Activated B cell treated with CpG ODN at 0.5 μM for 24 hours (primary cell): ENCODE data around the gene TMEM11. TPM values are rescaled to one million over a fixed set of nuclear protein-coding genes. Genes with fewer than 3 reads are reported as not detected.

Source experiments
- ATAC-seq: fragments of 200-7000 bp; cut with Tn5 transposase; one replicate; pipeline ENCODE4 v1.10.0; 2021; ENCODE audit warnings: low read depth, mild to moderate bottlenecking, moderate library complexity
- CTCF ChIA-PET: fragments of 350-600 bp; sonication (Branson Sonifier 250); formaldehyde crosslinking; loops from one replicate; lab custom pipeline; 2021; ENCODE audit warnings: antibody characterized with exemption; lab: Charles Lee
- POLR2A ChIA-PET: fragments of 350-600 bp; sonication (Branson Sonifier 250); formaldehyde crosslinking; loops from one replicate; lab custom pipeline; 2021; ENCODE audit warnings: antibody characterized with exemption; lab: Charles Lee
- DNase-seq: peaks from one replicate; pipeline ENCODE4 v3.0.0; 2022
- H3K27ac Mint-ChIP-seq: one replicate; pipeline ENCODE4 v1.8.0; 2020; ENCODE audit warnings: mixed read lengths
- H3K27me3 Mint-ChIP-seq: one replicate; pipeline ENCODE4 v1.8.0; 2021; ENCODE audit warnings: mixed read lengths
- H3K36me3 Mint-ChIP-seq: one replicate; pipeline ENCODE4 v1.8.0; 2021; ENCODE audit warnings: low read depth, mixed read lengths
- H3K4me1 Mint-ChIP-seq: one replicate; pipeline ENCODE4 v1.8.0; 2021; ENCODE audit warnings: mixed read lengths
- H3K4me3 Mint-ChIP-seq: one replicate; pipeline ENCODE4 v1.8.0; 2020; ENCODE audit warnings: mild to moderate bottlenecking, mixed read lengths
- H3K9me3 Mint-ChIP-seq: one replicate; pipeline ENCODE4 v1.8.0; 2020; ENCODE audit warnings: mixed read lengths
- intact Hi-C: fragments of 100-400 bp; cut with micrococcal nuclease; formaldehyde crosslinking; loops from one replicate; pipeline ENCODE4 v1.15.1; 2024
- total RNA-seq: library from RNA; stranded (reverse); gene quantifications from 2 replicates; pipeline ENCODE4 v1.2.3, GENCODE V29; 2022
- TF ChIP-seq, protein P1 (sequence below): fragments of 200-600 bp; IDR thresholded peaks from one replicate; pipeline ENCODE4 v1.8.0; 2022; ENCODE audit warnings: antibody characterized with exemption, mild to moderate bottlenecking

Gene TMEM11
- total RNA-seq, 1 donor from 2014 or later: 22.2 TPM

- no peaks in the 10 kb centered on the region for H3K9me3 Mint-ChIP-seq
- TF ChIP-seq, protein P1, sequence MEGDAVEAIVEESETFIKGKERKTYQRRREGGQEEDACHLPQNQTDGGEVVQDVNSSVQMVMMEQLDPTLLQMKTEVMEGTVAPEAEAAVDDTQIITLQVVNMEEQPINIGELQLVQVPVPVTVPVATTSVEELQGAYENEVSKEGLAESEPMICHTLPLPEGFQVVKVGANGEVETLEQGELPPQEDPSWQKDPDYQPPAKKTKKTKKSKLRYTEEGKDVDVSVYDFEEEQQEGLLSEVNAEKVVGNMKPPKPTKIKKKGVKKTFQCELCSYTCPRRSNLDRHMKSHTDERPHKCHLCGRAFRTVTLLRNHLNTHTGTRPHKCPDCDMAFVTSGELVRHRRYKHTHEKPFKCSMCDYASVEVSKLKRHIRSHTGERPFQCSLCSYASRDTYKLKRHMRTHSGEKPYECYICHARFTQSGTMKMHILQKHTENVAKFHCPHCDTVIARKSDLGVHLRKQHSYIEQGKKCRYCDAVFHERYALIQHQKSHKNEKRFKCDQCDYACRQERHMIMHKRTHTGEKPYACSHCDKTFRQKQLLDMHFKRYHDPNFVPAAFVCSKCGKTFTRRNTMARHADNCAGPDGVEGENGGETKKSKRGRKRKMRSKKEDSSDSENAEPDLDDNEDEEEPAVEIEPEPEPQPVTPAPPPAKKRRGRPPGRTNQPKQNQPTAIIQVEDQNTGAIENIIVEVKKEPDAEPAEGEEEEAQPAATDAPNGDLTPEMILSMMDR: no peak
- H3K4me3 Mint-ChIP-seq: no peak overlapping the region
- H3K27me3 Mint-ChIP-seq: no peaks in the 10 kb centered on the region
- H3K4me1 Mint-ChIP-seq: no peaks in the 10 kb centered on the region
- DNase-seq (no peak), ATAC-seq (no peak)
- H3K36me3 Mint-ChIP-seq: peaks cover 56% of the 10 kb centered on the region
- CTCF ChIA-PET: no interaction called here
- POLR2A ChIA-PET: no interaction called here
- intact Hi-C loops: no loop called here
- no peak overlapping the region for H3K27ac Mint-ChIP-seq
Measured at GRCh38 chr17:21184570-21184969, 29.4 kb downstream of the TMEM11 start.

DNA sequence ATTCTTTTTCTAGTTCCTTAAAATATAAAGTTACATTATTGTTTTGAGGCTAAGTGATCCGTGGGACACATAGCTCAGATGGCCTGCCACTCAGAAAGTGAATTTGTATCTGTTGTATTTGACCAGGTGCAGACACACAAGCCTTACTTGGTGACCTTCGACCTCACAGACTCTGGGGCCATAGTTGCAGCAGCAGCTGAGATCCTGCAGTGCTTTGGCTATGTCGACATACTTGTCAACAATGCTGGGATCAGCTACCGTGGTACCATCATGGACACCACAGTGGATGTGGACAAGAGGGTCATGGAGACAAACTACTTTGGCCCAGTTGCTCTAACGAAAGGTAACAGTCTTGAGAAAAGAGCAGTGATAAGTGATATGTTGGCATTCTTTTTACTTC is 30.5 kb downstream of the TMEM11 start:
- Mint-ChIP-seq H3K4me3 (no peak overlapping the region), H3K4me1 (no peaks in the 10 kb centered on the region), H3K36me3 (peaks cover 50% of the 10 kb centered on the region), H3K27ac (no peak overlapping the region), H3K9me3 (no peaks in the 10 kb centered on the region), H3K27me3 (no peaks in the 10 kb centered on the region)
- intact Hi-C loops: no loop called here
- DNase-seq (no peak), ATAC-seq (no peak)
- ChIA-PET CTCF (no interaction called here), POLR2A (no interaction called here)
- TF ChIP-seq, protein P1: no peak

- intact Hi-C loops: no loop called here
- POLR2A ChIA-PET: no interaction called here
Measured at GRCh38 chr17:21177854-21178600, 35.9 kb downstream of the TMEM11 start.

DNA sequence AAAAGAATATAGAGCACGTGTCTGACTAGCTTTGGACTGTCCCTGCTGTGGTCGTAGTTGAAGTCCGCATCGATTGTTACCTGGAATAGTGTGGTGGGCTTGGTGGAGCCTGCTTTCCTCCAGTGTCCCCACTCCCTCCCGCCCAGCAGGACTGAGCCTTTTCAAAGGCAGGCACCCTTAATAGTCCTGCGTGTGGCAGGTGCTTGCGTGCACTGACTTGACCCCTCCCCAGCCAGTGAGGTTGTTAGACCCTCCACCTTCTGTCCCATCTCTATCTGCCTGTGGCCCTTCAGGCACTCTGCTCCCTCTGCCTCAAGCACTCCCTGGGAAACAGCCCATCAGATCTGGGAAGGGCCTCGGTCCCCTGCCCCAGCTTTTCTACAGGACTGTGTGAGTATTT is 36.6 kb downstream of the TMEM11 start:
- Mint-ChIP-seq H3K27me3 (no peaks in the 10 kb centered on the region), H3K9me3 (no peaks in the 10 kb centered on the region), H3K36me3 (peaks cover 31% of the 10 kb centered on the region), H3K27ac (no peak overlapping the region), H3K4me3 (no peak overlapping the region), H3K4me1 (no peaks in the 10 kb centered on the region)
- intact Hi-C loops: no loop called here
- TF ChIP-seq, protein P1: no peak
- ChIA-PET POLR2A (no interaction called here), CTCF (no interaction called here)
- DNase-seq (no peak), ATAC-seq (no peak)

More at GRCh38 chr17:21177854-21178600, 35.9 kb downstream of the TMEM11 start:
- CTCF ChIA-PET: no interaction called here
- Mint-ChIP-seq H3K4me3 (no peak overlapping the region), H3K9me3 (no peaks in the 10 kb centered on the region), H3K27me3 (no peaks in the 10 kb centered on the region), H3K4me1 (no peaks in the 10 kb centered on the region), H3K27ac (no peak overlapping the region), H3K36me3 (peaks cover 29% of the 10 kb centered on the region)
- TF ChIP-seq, protein P1: no peak
- ATAC-seq (no peak), DNase-seq (no peak)

DNA sequence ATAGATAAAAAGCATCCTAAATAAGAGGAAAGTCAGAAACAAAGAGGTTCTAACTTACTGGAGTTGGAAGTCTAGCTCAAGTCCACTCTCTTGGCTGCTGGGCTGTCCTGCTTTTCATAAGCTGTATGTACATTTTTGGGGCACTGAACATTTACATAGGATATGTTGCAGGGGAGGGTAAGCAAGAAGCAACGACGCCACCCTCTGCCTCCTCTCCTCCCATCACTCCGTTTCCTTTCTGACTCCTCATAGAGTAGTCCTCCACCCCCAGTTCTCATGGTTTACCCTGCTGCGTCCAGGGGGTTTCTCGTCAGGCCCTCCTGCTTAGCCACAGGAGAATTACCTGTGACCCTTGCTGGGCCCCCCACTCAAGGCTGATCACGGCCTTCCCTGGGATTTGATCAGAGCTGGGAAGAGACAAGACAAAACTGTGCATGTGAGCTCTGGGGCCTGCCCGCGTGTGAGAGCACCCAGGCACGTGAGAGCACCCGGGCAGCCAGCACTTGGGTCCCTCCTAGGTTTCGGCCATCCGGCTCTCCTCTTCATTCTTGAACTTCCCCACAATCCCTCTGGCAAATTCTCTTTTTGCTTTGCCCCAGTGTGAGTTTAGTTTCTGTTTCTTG is 37.1 kb downstream of the TMEM11 start:
- no peaks in the 10 kb centered on the region for H3K27me3 Mint-ChIP-seq
- CTCF ChIA-PET: no interaction called here
- DNase-seq: no peak
- TF ChIP-seq, protein P1: no peak
- H3K4me1 Mint-ChIP-seq: peaks cover 2% of the 10 kb centered on the region
- no peaks in the 10 kb centered on the region for H3K9me3 Mint-ChIP-seq
- no peak overlapping the region for H3K27ac Mint-ChIP-seq
- intact Hi-C loops: no loop called here
- H3K36me3 Mint-ChIP-seq: peaks cover 34% of the 10 kb centered on the region
- no peak overlapping the region for H3K4me3 Mint-ChIP-seq
- POLR2A ChIA-PET: no interaction called here
- ATAC-seq: no peak
